Caki2 (cell line): ENCODE results near the gene S100A8. TPM values are rescaled to one million over a fixed set of nuclear protein-coding genes. Genes with fewer than 3 reads are reported as not detected.

Experiments
- DNase-seq: peaks from one replicate; pipeline ENCODE4 v3.0.0-alpha.2; 2015; ENCODE audit warnings: low read depth
- in situ Hi-C: cut with HindIII; loops from 2 replicates; pipeline ENCODE4 v1.10.0; 2016; ENCODE audit warnings: low sequenced_read_pairs, low pct_unique_long_range_greater_than_20kb, mixed read lengths
- total RNA-seq: library from RNA; depleted of rRNA; stranded (reverse); fragments of >200 nt; shearing (Covaris generic); gene quantifications from 2 replicates; pipeline ENCODE4 v1.2.3, GENCODE V29; 2014; ENCODE audit warnings: low replicate concordance

The S100A8 gene
- total RNA-seq, 1 experiment from 2014 or later = not detected

DNA sequence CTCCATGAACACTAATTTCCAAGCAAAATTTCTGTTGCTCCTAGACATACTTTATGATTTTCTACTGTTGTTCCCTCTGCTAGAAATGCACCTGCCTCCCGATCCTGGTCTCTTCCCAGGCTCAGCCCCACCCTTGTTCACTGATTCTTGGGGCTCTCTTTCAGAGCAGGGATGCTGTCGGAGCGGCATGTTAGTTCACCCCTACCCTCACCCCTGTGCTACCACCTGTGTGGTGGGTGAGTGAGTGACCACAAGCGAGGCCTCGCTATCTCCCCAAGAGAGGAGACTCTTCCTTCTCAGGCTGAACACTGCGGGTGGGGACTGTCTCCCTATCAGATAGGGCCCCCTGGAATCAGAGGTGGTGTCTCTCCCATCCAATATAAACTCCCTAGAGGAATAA, 4.9 kb upstream of the S100A8 start:
- in situ Hi-C loops = no loop called here
- DNase-seq = no peak

DNA sequence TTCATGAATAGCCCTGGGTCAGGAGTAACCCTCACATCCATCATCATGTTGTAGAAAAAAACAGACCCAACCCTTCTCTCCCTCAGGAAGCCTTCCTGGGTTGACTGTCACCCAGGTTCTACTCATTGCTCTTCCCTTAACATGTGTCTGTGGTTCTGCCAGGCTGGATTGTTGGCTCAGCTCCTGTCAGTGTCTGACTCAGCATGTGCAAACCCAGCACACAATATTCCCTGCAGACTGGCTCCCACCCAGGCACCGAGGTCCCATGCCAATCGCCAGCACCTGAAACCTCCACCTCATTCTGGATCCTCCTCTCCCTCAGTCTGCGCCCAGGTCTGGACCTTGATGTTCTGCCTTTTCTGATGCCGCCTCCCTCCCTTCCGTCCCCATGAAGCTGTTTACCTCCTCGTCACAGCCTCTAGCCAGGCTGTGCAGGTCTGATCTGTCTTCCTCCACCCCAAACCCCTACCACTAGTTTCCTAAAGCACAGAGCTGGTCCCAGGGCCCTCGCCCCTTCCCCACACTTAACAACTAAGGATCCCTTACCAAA, 4.3 kb upstream of the S100A8 start:
- in situ Hi-C loops = no loop called here

DNA sequence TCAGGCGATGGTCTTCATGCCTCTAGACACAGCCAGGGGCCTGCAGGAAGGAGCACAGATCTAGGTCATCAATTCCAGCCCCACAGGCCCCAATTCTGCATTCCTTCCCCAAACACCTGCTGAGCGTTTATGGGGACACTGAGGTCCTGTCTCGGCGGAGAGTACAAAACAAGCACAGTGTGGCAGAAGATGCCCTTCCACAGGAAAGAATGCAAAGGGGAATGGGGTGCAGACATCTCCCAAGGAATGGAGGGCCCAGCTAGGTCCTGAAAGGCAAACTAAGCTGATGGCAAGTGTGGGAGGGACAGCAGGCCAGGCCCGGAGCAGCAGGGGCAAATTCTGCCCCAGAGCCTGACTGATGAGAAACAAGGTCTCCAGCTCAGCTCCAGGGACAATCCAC, 3.5 kb upstream of the S100A8 start:
- DNase-seq = no peak
- in situ Hi-C loops = no loop called here

More for the DNA sequence above, 4.3 kb upstream of the S100A8 start:
- DNase-seq = no peak

DNA sequence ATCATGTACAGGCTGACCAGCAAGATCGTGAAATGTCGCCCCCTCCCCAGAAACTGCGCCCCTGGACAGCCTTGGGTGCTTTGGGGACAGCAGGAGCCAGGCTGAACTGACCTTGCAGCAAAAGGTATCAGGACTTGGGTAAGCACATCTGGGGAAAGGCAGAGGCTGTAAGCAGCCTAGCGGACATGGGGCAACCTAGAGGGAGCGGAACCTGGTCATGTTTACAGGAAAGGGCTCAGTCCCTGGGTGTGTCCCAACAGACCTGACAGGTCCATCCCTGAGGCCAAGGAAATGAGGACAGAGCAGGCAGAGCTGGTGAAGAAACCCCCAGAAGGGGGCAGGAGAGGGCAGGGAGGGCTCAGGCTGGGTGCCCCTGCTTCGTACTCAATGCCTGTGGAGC, 3.1 kb upstream of the S100A8 start:
- in situ Hi-C loops = no loop called here
- no peak for DNase-seq

DNA sequence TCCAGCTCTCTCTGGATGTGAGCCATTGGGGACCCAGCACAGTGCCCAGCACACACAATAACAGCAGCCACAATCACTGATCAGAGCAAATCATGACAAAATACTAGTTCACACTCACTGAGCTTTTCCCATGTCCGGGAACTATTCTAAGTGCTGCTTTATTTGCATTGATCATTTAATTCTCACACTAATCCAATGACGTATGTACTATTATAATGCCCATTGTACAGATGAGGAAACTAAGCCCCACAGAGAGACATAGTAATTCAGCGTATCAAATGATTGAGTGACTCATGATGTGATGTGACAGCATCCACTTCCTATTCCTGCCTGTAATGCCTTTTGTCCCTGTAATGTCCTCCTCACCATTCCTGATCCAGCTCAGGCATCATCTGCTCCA, 1.9 kb upstream of the S100A8 start:
- in situ Hi-C loops = no loop called here
- DNase-seq = no peak

DNA sequence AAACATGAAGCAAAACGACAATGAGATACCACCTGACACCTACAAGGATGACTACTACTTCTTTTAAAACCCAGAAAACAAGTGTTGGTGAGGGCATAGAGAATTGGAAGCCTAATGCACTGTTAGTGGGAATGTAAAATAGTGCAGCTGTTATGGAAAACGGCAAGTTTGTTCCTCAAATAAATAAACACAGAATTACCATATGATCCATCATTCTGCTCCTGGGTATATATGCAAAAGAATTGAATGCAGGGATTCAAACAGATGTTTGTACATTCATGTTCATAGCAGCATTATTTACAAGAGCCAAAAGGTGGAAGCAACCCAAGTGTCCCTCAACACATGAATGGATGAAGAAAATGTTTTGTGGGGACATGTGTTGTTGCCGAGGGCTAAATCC, 1.4 kb upstream of the S100A8 start:
- DNase-seq = no peak
- in situ Hi-C loops = no loop called here

DNA sequence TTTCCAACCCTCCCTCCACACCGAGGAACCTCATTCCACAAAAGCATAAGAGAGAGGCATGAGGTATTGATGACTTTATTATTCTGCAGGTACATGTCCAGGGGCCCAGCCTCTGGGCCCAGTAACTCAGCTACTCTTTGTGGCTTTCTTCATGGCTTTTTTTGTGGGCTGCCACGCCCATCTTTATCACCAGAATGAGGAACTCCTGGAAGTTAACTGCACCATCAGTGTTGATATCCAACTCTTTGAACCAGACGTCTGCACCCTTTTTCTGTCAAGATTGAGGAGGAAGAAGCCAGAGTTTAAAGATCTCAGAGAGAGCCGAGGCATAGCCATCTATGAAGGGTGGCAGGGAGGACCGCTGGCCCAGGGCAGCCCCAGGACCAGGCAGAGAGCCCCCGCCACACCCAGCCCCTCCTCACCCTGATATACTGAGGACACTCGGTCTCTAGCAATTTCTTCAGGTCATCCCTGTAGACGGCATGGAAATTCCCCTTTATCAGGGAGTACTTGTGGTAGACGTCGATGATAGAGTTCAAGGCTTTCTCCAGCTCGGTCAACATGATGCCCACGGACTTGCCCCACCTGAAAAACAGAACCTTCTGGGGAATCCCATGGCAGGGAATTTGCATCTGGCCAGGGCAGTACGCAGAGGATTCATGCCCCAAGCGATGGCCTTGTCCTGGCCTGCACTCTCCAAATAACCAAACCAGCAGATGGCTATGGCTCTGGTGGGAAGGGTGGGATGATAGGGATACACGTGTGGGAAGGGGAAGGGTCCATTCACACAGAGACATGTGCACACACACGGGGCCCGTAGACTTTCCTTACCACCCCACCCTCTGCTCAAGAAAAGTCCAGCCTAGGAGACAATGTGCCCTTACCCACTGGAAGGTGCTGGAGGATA, 647 bp downstream of the S100A8 start:
- in situ Hi-C loops = no loop called here
- no peak for DNase-seq

DNA sequence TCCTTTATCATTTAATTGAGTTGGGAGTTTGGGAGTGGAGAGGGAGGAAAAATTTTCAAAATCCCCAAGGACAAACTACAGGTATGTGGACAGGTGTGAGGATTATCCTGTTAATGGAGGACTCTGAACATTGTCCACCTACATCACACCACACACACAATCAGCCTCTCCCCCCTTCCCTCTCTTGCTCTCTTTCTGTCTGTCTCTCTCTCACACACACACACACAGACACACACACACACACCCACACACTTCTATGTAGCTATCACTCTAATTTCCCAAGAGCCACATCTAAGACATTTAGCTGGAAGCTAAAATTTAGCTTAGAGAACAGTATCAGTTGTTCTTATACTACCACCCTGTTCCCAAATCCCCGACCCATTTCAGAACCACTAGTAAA, 1.5 kb downstream of the S100A8 start:
- in situ Hi-C loops = no loop called here
- DNase-seq = no peak

DNA sequence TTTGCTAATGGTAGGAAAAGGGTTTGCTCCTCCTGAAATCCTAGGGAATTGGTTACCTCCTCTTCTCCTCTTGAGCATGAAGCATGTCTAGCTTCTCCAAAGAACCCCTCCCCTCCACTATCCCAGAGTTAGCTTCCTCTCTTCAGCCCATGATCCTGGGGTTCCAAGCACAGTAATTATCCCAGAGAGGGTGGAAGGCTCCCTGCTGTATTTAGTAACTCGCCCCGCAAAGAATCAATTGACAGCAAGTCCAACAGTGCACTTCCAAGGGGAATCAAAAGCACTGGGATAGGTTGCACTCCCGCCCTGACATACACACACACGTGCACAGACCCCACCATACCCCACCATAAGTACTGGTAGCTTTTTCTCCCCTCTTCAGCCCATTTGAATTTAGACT, 3.1 kb downstream of the S100A8 start:
- in situ Hi-C loops = no loop called here
- no peak for DNase-seq

DNA sequence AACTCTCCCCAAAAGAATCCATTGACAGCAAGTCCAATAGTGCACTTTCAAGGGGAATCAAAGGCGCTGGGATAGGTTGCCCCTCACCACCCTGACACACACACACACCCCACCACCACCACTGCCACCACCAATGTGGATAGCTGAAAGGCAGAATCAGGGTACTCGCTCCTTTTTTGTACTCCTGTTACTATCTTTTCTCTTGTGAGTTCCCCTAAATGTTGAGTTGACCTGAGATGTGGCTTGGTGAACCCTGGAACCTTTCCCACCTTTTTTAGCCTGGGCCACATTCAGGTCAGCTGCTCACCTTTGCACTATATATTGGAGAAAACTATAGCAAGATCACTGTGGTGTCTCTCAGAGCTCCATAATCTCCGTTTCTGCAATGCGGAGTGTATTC, 3.9 kb downstream of the S100A8 start:
- no peak for DNase-seq
- in situ Hi-C loops = no loop called here

DNA sequence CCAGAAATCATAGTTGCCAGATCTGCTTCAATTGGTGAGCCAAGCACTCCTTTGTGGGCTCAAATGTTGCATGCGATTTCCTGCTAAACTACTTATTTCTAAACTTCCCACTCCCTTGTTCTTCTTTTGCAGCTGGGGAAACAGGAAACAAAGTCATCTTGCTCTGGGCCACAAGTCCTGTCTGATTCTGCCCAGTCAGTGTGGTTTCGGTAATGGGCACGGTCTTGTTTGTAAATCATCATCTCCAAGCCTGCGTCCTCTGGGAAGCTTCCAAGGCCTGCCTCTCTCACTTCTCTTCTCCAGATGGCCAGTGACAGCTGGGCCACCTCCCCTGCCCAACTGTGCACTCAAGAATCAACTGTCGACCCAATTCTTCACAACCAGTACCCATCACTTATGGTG, 4.4 kb downstream of the S100A8 start:
- no peak for DNase-seq
- in situ Hi-C loops = no loop called here

DNA sequence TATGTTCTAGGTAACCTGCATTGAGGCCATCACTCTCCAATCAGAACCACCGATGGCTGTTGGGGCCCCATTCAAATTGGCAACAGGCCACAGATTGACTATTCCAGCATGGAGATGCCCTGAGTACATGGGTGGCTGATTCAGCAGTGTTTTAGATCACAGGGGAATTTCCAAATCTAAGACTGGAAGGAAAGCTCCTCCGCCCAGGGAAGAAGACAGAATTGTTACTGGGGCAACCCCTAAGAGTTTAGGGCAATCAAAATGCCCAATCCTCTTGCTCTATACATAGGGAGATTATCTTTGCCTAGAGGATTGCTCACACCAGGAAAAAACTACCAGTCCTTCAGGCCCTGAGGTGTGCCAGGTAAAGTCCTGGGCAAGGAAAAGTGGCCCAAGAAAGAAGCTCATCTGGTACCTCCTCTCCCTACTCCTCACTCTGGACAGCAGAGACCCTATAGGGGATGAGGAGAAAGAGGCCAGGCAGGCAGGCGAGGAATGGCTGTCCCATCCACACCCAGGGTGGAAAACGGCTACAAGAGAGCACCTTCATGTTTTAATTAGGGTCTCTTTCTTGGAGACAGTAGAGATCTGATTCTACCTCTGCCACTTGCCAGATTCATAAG, 5.8 kb downstream of the S100A8 start:
- DNase-seq = no peak
- in situ Hi-C loops = no loop called here

DNA sequence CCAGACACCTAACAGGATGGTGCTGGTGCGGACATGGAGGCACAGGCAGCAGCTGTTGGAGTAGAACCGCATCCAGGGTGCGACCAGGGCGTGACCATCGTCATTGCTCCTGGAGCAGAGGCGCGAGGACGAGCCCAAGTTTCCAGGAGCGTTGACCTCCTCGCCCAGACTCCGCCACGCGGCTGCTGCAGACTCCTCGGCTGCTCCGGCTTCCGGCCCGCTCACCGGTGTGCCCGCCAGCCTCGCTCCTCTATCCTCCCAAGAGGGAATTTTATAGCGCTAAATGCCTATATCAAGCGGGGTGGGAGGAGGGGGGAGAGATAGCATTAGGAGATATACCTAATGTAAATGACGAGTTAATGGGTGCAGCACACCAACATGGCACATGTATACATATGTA, 10.2 kb downstream of the S100A8 start:
- no peak for DNase-seq
- in situ Hi-C loops = no loop called here

DNA sequence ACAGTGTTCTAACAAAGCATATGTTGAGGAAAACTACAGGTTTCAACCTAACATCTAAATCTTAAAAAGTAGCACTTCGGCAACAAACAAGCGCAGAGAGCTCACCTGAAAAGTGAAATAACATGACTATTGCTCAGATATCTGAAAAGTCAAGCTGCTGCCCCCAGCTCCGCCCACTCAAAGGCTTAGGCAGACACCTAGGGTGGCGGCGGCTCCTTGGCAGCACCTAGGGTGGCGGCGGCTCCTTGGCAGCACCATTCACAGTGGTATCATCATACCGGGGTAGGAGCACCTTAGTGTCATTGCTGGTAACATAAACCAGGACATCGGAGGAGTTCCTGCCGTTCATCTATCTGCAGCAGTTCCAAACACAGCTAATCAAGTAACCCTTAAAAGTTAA, 11.3 kb downstream of the S100A8 start:
- in situ Hi-C loops = no loop called here
- no peak for DNase-seq

DNA sequence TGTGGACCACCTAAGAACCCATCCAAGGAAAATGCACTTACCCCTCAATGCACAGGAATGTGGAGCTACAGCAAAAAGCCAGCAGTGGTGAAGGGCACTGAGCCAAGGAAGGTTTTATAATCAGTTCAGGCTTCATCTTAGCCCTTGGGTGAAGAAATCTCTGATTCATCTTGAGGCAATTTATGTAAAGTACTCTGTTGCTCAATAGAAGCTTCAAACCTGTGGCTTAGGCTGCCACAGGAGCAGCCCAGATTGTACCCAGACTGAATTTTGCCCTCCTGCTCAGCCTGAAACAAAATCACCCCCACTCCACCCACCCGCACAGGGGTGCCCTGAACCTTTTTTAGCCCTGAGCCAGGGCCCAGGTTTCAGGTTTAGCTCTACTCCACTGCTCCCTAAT, 15.4 kb downstream of the S100A8 start, which contains the start of gene S100A12:
S100A12 (minus strand) TSS at position 111 of the 400 bp plus-strand sequence. CDS start 1,029 bp downstream, outside the sequence.
- DNase-seq = peak; percentile 43
- in situ Hi-C loops = no loop called here

DNA sequence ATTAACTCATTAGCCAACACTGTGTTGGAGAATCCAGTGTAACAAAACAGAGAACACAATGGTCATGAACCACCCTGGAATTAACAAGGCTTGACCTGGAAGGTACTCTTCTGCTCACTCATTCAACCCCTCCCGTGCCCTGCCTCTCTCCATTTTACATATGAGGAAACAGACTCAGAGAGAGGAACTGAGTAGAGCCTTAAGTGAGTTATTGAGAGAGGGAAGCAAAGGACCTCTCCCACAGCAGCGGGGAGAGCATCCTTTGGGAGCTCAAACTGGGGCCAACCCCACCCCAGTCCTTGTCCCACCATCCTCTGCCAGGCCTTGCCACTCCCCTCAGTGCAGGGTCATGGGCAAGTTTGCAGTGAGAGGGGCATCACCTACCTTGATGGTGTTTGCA, 16.8 kb downstream of the S100A8 start:
- in situ Hi-C loops = loop anchor here (25.0 kb wide), 1 partner anchor 113 kb away; no protein-coding TSS in a partner anchor
- DNase-seq = no peak

DNA sequence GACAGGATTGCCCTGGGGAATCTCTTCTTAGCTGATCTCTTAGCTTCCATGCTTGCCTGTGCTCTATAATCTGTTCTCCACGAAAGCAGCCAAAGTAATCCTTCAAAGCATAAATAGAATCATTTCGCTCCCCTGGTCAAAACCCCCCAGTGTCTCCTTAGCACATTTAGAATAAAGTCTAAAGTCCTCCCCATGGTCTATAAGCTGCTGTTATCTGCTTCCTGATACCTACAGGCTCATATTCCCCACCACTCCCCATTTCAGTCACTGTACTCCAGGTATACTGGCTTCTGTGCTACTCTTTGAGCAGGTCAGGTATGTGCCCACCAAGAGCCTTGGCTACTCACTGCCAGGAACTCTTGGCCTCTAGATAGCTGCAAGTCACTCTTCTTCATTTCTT, 18.3 kb downstream of the S100A8 start:
- in situ Hi-C loops = loop anchor here (25.0 kb wide), 1 partner anchor 115 kb away; no protein-coding TSS in a partner anchor

DNA sequence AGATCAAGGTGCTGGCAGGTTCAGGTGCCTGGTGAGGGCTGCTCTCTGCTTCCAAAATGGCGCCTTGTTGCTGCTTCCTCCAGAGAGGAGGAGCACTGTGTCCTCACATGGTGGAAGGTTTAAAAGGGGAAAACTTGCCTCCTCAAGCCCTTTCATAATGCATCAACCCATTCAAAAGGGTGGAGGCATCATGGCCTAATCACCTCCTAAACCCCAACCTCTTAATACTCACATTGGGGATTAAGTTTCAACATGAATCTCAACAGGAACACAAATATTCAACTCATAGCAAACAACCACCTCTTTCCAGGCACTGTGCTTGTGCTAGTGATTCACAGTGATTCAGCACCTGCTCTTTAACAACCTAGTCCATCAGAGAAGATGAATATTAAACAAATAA, 19.6 kb downstream of the S100A8 start:
- in situ Hi-C loops = loop anchor here (25.0 kb wide), 1 partner anchor 116 kb away; no protein-coding TSS in a partner anchor
- no peak for DNase-seq

More for the DNA sequence above, 18.3 kb downstream of the S100A8 start:
- DNase-seq = no peak

DNA sequence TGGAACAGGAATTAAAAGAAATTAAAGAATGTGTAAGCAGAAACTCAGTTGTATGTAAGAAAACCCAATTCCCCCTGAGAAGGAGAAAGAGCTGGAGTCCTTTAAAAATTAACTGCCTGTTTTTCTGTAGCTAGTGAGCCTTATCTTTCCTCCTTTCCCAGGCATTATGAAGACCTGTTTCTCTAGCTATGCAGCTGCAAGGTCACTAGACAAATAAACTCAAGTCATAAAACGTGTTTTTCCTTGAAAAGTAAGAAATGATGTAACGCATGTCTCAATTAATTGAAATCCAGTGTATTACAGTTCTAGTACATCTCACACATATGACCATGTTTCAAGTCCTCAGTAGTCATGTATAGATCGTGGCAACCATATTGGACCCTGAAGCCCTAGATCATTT, 20.7 kb downstream of the S100A8 start:
- peak; percentile 30 for DNase-seq
- in situ Hi-C loops = loop anchor here (25.0 kb wide), 1 partner anchor 117 kb away; no protein-coding TSS in a partner anchor
